Neural cell (in vitro differentiated cells): Measurements from ENCODE around the gene UPK1B. TPM values are rescaled to one million over a fixed set of nuclear protein-coding genes. Genes with fewer than 3 reads are reported as not detected.

Source experiments
- H2AFZ ChIP-seq: fragments of 200-600, 300-800 bp; sonication (generic), shearing (Covaris generic); 2 replicates; pipeline ENCODE4 v1.6.0; 2014; ENCODE audit warnings: low read depth, mild to moderate bottlenecking, antibody characterized with exemption, low read length, moderate library complexity
- H3F3A ChIP-seq: fragments of 200-600 bp; shearing (Covaris generic); 2 replicates; pipeline ENCODE4 v1.6.1; 2016; ENCODE audit warnings: mild to moderate bottlenecking, moderate library complexity, mixed read lengths, antibody characterized with exemption, low read length; ENCODE audit not compliant: insufficient read depth, poor library complexity, severe bottlenecking
- H3K27ac ChIP-seq: fragments of 200-600, 300-800 bp; sonication (generic), shearing (Covaris generic); 2 replicates; pipeline ENCODE4 v1.5.1; 2014; ENCODE audit warnings: mild to moderate bottlenecking, low read length, moderate library complexity
- H3K27me3 ChIP-seq: fragments of 300-800, 200-600 bp; sonication (generic), shearing (Covaris generic); 2 replicates; pipeline ENCODE4 v1.6.0; 2014; ENCODE audit warnings: mild to moderate bottlenecking, low read depth, low read length, moderate library complexity; ENCODE audit not compliant: insufficient read depth
- H3K36me3 ChIP-seq: fragments of 300-800, 200-600 bp; sonication (generic), shearing (Covaris generic); 2 replicates; pipeline ENCODE4 v1.5.1; 2014; ENCODE audit warnings: mild to moderate bottlenecking, antibody characterized with exemption, low read length, moderate library complexity; ENCODE audit not compliant: insufficient read depth
- H3K4me2 ChIP-seq: fragments of 300-800, 200-600 bp; sonication (generic), shearing (Covaris generic); 2 replicates; pipeline ENCODE4 v1.6.0; 2014; ENCODE audit warnings: mild to moderate bottlenecking, low read length
- H3K4me3 ChIP-seq: fragments of 300-800, 200-600 bp; sonication (generic), shearing (Covaris generic); 2 replicates; pipeline ENCODE4 v1.5.1; 2014; ENCODE audit warnings: mild to moderate bottlenecking, low read length, moderate library complexity
- H3K79me2 ChIP-seq: fragments of 200-600 bp; shearing (Covaris generic); replicated peaks from 2 replicates; pipeline ENCODE4 v1.6.0; 2014; ENCODE audit warnings: mild to moderate bottlenecking, low read length, moderate library complexity; ENCODE audit not compliant: insufficient read depth
- H3K9ac ChIP-seq: fragments of 300-800, 200-600 bp; sonication (generic), shearing (Covaris generic); 2 replicates; pipeline ENCODE4 v1.6.1; 2016; ENCODE audit warnings: mild to moderate bottlenecking, low read length, mixed read lengths
- H3K9me2 ChIP-seq: fragments of 200-600 bp; shearing (Covaris generic); 2 replicates; pipeline ENCODE4 v1.6.1; 2016; ENCODE audit warnings: mild to moderate bottlenecking, low read length, mixed read lengths; ENCODE audit not compliant: insufficient read depth
- H3K9me3 ChIP-seq: fragments of 200-600, 300-800 bp; sonication (generic), shearing (Covaris generic); 2 replicates; pipeline ENCODE4 v1.6.1; 2016; ENCODE audit warnings: mild to moderate bottlenecking, mixed run types, low read length, moderate library complexity, mixed read lengths
- H4K20me1 ChIP-seq: fragments of 200-600 bp; shearing (Covaris generic); 2 replicates; pipeline ENCODE4 v1.6.1; 2016; ENCODE audit warnings: mild to moderate bottlenecking, mixed run types; ENCODE audit not compliant: insufficient read depth
- EP300 ChIP-seq: fragments of 450-650 bp; conservative IDR thresholded peaks from 2 replicates; pipeline ENCODE4 v1.6.1; 2014; ENCODE audit warnings: antibody characterized with exemption, mild to moderate bottlenecking, moderate library complexity; ENCODE audit not compliant: poor library complexity, severe bottlenecking
- EZH2 ChIP-seq: fragments of 200-600, 300-800 bp; shearing (Covaris generic), sonication (generic); IDR thresholded peaks from 2 replicates; pipeline ENCODE4 v1.6.1; 2014; ENCODE audit warnings: antibody characterized with exemption, low read length, borderline replicate concordance, mild to moderate bottlenecking; ENCODE audit not compliant: insufficient read depth, poor library complexity, severe bottlenecking
- MXI1 ChIP-seq: fragments of 450-650 bp; conservative IDR thresholded peaks from 2 replicates; pipeline ENCODE4 v1.6.1; 2014; ENCODE audit warnings: antibody characterized with exemption, mild to moderate bottlenecking; ENCODE audit not compliant: poor library complexity, severe bottlenecking
- POLR2AphosphoS5 ChIP-seq: IDR thresholded peaks from 2 replicates; pipeline ENCODE4 v1.6.1; 2012
- RAD21 ChIP-seq: fragments of 450-650 bp; conservative IDR thresholded peaks from 2 replicates; pipeline ENCODE4 v1.6.1; 2014; ENCODE audit warnings: antibody characterized with exemption, mild to moderate bottlenecking, moderate library complexity
- SMC3 ChIP-seq: fragments of 450-650 bp; conservative IDR thresholded peaks from 2 replicates; pipeline ENCODE4 v1.6.1; 2014; ENCODE audit warnings: antibody characterized with exemption, mild to moderate bottlenecking, moderate library complexity; ENCODE audit not compliant: poor library complexity
- TAF1 ChIP-seq: IDR thresholded peaks from 2 replicates; pipeline ENCODE4 v1.6.1; 2012; ENCODE audit warnings: low read depth
- polyA plus RNA-seq: library from polyadenylated mRNA; depleted of rRNA; stranded (reverse); fragments of >200 nt; gene quantifications from 2 replicates; pipeline ENCODE4 v1.2.3, GENCODE V29; 2014
- TF ChIP-seq, protein P1 (sequence below): IDR thresholded peaks from 2 replicates; pipeline ENCODE4 v1.6.1; 2012; ENCODE audit warnings: borderline replicate concordance
- TF ChIP-seq, protein P2 (sequence below): fragments of 450-650 bp; IDR thresholded peaks from 2 replicates; pipeline ENCODE4 v1.5.1; 2014; ENCODE audit warnings: antibody characterized with exemption, mild to moderate bottlenecking, moderate library complexity; ENCODE audit not compliant: poor library complexity, severe bottlenecking

Gene UPK1B
- polyA plus RNA-seq, 1 donor from 2014 or later, result not detected

DNA sequence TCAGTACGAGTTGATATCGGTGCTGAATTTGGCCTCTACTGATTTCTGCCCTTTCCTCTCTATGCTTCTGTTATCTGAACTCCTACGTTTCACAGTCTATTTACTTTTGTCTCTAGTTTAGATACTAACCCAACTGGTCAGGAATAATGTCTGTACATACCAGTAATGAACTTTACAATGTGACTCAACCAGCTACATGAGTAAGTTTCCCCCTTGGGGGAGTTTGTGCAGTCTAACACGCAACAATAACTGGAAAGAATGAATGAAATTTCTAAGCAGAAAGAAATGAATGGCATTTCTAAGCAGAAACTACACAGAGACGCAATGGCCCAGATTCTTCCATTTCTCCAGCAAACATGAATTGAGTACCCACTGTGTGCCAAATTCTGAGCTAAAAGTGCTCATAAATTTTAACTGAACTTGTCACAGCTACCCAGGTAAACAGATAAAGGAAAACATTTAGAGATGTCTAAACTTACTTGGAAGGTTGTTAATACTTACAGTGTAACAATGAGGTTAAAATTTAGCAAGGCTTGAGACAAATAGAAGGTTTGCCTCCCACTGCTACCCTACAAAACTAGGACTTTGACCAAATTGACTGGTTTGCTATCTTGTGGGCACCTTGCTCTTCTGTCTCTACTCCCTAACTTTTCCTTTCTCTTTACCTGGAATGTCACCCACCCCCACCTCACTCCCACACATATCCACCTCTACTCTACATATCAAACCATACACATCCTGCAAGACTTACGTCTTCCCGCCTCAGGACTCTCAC, 11.6 kb downstream of the UPK1B start:
- Histone ChIP-seq H3K9me2 (no peaks in the 10 kb centered on the region), H2AFZ (no peak overlapping the region), H4K20me1 (no peaks in the 10 kb centered on the region), H3K79me2 (no peaks in the 10 kb centered on the region), H3K9me3 (no peaks in the 10 kb centered on the region), H3K27ac (no peak overlapping the region), H3F3A (no peaks in the 10 kb centered on the region), H3K9ac (no peak overlapping the region), H3K4me2 (no peak overlapping the region), H3K36me3 (no peaks in the 10 kb centered on the region), H3K27me3 (no peaks in the 10 kb centered on the region), H3K4me3 (no peak overlapping the region)
- TF ChIP-seq POLR2AphosphoS5 (no peak), MXI1 (no peak), RAD21 (no peak), EZH2 (no peak), EP300 (no peak), TAF1 (no peak), SMC3 (no peak)
- TF ChIP-seq, protein P1, sequence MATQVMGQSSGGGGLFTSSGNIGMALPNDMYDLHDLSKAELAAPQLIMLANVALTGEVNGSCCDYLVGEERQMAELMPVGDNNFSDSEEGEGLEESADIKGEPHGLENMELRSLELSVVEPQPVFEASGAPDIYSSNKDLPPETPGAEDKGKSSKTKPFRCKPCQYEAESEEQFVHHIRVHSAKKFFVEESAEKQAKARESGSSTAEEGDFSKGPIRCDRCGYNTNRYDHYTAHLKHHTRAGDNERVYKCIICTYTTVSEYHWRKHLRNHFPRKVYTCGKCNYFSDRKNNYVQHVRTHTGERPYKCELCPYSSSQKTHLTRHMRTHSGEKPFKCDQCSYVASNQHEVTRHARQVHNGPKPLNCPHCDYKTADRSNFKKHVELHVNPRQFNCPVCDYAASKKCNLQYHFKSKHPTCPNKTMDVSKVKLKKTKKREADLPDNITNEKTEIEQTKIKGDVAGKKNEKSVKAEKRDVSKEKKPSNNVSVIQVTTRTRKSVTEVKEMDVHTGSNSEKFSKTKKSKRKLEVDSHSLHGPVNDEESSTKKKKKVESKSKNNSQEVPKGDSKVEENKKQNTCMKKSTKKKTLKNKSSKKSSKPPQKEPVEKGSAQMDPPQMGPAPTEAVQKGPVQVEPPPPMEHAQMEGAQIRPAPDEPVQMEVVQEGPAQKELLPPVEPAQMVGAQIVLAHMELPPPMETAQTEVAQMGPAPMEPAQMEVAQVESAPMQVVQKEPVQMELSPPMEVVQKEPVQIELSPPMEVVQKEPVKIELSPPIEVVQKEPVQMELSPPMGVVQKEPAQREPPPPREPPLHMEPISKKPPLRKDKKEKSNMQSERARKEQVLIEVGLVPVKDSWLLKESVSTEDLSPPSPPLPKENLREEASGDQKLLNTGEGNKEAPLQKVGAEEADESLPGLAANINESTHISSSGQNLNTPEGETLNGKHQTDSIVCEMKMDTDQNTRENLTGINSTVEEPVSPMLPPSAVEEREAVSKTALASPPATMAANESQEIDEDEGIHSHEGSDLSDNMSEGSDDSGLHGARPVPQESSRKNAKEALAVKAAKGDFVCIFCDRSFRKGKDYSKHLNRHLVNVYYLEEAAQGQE, result no peak
- TF ChIP-seq, protein P2, sequence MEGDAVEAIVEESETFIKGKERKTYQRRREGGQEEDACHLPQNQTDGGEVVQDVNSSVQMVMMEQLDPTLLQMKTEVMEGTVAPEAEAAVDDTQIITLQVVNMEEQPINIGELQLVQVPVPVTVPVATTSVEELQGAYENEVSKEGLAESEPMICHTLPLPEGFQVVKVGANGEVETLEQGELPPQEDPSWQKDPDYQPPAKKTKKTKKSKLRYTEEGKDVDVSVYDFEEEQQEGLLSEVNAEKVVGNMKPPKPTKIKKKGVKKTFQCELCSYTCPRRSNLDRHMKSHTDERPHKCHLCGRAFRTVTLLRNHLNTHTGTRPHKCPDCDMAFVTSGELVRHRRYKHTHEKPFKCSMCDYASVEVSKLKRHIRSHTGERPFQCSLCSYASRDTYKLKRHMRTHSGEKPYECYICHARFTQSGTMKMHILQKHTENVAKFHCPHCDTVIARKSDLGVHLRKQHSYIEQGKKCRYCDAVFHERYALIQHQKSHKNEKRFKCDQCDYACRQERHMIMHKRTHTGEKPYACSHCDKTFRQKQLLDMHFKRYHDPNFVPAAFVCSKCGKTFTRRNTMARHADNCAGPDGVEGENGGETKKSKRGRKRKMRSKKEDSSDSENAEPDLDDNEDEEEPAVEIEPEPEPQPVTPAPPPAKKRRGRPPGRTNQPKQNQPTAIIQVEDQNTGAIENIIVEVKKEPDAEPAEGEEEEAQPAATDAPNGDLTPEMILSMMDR, result no peak

DNA sequence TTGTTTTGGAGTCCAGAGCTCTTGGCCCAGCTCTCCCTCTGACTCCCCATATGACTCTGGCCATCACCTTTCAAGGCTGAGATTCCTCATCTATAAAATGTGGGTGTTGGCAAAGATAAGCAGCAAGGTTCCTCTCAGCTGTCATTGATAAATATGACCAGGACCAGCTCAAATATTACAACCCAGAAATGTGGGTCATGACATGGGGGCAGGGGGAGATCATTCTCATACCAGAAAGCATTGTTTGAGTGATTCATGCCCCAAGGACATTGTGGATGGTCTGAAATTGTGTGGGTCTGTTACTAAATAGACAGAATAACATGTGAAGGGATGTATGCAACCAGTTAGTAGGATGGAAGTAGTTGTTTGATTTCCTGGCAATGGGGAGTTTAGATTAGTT, 13.9 kb downstream of the UPK1B start:
- Histone ChIP-seq H3K36me3 (no peaks in the 10 kb centered on the region), H3K4me3 (no peak overlapping the region), H4K20me1 (no peaks in the 10 kb centered on the region), H3K27ac (no peak overlapping the region), H3K4me2 (no peak overlapping the region), H3K9me3 (no peaks in the 10 kb centered on the region), H3K27me3 (no peaks in the 10 kb centered on the region), H3K9me2 (no peaks in the 10 kb centered on the region), H2AFZ (no peak overlapping the region), H3F3A (no peaks in the 10 kb centered on the region), H3K79me2 (no peaks in the 10 kb centered on the region), H3K9ac (no peak overlapping the region)
- TF ChIP-seq, protein P1, result no peak
- TF ChIP-seq TAF1 (no peak), RAD21 (no peak), EP300 (no peak), EZH2 (no peak), SMC3 (no peak), POLR2AphosphoS5 (no peak), MXI1 (no peak)
- TF ChIP-seq, protein P2, result no peak
